Transverse colon (tissue), 4 donors: ENCODE results near the gene GJB6.

Experiments used
- CTCF ChIP-seq, 5 experiments: fragments of 200-600 bp in 3 of 5; fragments of 450-650 bp in 2 of 5; sonication (generic) in 3 of 5; IDR thresholded peaks; 1 replicate in 2 of 5; 2 replicates in 3 of 5; pipeline ENCODE4 v1.5.1; 2016 to 2017; ENCODE audit warnings: antibody characterized with exemption in 5 of 5, inconsistent platforms in 3 of 5, mild to moderate bottlenecking in 2 of 5, moderate library complexity in 1 of 5
- POLR2AphosphoS5 ChIP-seq, 3 donors: sonication (generic); formaldehyde crosslinking; IDR thresholded peaks; one replicate each; pipeline ENCODE4 v1.6.1; 2016; ENCODE audit warnings: antibody characterized with exemption in 3 of 3

GRCh38 chr13:20190076-20190475 lies 42.0 kb downstream of the GJB6 start:
- TF ChIP-seq POLR2AphosphoS5 (IDR thresholded peaks at IDR 0.05) (no peak), CTCF (IDR thresholded peaks at IDR 0.05) (no peak)
